HL-60/S4 treated with phorbol 12-myristate 13-acetate at 8.2 ng/mL for 4 days and 3 days (cell line): Measurements from ENCODE around the gene TMEM8B.

ENCODE experiments used
- in situ Hi-C: fragments of 300-500 bp; cut with MboI; formaldehyde crosslinking; loops from 2 replicates; pipeline ENCODE4 v1.15.0; 2022; ENCODE audit warnings: low sequenced_read_pairs

The TMEM8B gene

DNA sequence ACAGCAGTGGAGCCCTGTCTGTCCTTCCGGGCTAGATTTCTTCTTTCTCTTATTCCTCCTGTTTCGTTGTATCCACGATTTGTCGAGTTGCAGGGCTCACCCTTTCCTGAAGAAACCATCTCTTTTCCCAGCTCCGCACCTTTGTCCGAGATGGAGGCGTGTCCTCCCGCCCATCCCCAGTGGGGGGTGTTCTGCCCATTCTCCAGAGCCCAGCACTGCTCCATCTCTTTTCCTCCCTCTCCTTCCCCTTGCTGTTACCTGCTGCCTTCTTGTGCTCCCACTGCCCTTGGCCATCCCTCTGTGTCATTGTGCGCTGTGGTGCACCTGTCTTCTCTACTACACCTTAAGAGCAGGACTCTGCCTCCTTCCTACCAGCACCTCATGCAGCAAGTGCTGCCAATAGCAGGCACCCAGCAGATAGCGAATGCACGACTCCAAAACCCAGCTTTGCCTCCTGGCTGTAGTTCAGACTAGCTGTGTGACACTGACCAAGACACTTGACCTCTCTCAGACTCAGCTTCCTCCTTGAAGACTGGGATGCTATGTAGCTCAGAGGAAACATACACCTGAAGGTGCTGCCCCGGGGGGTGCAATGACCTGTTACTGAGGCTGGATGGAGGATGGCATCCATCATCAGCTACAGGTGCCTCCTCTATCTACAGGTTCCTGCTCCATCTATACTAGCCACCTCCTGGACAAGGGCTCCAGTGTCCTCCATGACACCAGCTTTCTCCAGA is 32.3 kb downstream of the TMEM8B start:
- in situ Hi-C loops, result no loop called here

DNA sequence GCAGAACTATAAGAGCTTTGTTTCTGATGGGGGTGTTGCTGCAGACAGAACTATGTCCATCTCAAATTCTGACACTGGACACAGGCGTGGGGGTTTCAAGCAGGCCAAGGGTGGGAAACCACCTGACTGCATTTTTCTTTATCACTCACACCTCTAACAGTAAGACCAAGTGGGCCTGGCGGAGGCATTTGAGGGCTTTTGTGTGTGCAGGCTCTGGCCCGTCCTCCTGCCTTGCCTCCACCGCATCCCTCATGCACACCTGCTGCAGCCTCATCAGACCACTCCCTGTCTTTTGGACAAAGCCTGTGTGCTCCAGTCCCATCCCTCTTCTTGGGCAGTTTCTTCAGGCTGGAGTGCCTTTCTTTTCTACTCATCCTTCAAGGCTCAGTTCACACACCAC is 33.3 kb downstream of the TMEM8B start:
- in situ Hi-C loops, result no loop called here

DNA sequence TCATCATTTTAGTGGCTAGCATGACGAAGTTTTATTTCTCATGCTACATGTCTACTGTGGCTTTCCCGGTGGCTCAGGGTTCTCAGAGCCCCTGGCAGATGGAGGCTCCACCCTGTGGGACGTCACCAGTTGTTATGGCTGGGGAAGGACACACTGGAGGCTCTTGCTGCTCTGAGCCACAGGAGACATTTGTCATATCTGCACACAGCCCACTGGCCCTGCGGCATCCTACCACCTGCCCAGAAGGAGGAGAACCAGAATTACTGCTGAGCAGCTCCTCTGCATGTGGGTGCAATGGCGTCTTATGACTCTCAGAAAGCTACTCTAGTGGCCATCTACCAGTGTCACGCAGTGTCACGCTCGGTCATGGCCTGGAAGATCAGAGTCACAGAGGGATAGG is 34.6 kb downstream of the TMEM8B start:
- in situ Hi-C loops, result no loop called here

- in situ Hi-C loops, result no loop called here
Measured at GRCh38 chr9:35864695-35865255, 35.7 kb downstream of the TMEM8B start.

DNA sequence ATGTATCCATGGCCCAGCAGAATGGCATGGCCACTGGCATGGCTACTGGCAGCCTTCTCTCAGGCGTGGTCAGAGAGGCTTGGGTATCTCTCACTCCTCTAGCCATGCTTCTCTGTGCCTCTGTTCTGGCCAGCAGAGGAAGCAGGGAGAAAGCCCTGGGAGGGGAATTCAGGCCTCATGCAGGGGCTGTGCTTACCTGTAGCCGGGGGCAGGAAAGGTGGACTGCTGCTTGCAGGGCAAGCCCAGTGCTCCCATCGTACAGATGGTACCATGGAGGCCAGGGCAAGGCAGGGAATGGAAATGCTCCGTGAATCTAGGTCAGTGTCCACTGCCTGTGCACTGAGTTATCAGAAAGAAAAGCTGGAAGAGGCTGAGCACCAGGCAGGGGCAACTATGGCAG is 38.5 kb downstream of the TMEM8B start:
- in situ Hi-C loops, result no loop called here

GRCh38 chr9:35868933-35869332 is 39.9 kb downstream of the TMEM8B start:
- in situ Hi-C loops, result no loop called here

DNA sequence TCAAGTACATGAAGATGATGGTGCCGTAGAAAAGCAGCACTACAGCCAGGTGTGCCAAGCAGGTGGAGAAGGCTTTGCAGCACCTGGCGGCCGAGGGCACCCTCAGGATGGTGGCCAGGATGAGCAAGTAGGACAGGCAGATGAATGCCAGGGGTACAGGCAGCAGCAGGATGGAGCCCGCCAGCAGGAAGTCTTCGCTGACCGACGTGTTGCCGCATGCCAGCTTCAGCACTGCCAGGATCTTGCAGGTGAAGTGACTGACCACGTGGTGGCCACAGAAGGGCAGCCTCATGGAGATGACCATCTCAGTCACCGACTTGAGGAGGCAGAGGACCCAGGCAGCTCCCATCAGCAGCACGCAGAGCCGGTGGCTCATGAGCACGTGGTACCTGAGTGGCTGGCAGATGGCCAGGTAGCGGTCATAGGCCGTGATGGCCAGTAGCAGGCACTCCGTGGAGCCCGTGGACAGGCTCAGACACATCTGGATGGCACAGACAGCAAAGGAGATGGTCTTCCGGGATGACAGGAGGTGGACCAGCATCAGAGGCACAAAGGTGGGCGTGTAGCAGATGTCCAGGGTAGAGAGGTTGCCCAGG is 40.7 kb downstream of the TMEM8B start:
- in situ Hi-C loops, result no loop called here

DNA sequence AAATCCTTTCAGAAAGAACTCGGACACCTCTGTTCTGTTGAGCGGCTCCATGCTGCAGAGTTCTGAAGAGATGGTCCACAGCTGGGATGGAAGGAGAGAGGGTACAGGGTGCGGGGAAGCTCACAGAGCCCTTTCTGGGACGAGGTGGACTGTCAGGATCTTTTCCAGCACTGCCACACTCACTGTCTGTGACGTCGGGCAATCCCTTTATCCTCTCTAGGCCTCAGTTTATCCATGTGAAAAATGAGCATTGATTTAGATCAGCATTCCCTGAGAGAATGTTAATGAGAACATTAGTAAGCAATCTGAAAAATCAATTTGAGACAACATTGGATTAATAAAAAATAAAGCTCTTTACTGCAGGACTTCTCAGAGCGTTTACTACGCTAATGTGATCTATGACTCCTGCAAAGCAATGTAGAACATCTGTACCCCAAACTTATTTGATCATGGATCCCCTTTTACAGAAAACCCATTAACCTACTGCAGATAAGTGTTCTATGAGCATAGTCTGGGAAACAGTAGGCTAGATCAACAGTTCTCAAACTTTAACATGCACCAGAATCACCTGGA is 41.4 kb downstream of the TMEM8B start, which contains the start of gene OR13J1:
Gene OR13J1, minus strand, starts transcription at position 51 of the 573 bp plus-strand sequence. Its CDS starts 0 bp downstream, at position 51.
- in situ Hi-C loops, result no loop called here

DNA sequence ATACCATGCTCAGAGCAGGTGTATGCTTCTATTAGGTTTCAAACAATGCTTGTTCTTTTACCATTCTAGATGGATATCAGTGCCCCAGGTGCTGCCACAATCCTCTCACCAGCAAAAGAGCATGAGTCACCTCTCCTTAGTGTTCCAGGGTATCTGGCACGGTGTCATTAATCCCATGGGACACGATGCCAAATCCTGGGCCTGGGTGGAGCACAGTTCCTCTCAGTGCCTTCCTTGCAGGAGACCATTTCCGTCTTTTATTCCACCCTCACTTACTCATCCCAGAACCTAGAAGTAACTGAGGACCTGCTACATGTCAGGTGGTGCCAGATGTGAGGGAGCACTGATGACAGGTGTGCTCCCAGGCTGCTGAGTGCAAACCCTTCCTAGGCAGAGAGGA is 42.5 kb downstream of the TMEM8B start:
- in situ Hi-C loops, result no loop called here

GRCh38 chr9:35872505-35872904 is 43.5 kb downstream of the TMEM8B start:
- in situ Hi-C loops, result no loop called here

DNA sequence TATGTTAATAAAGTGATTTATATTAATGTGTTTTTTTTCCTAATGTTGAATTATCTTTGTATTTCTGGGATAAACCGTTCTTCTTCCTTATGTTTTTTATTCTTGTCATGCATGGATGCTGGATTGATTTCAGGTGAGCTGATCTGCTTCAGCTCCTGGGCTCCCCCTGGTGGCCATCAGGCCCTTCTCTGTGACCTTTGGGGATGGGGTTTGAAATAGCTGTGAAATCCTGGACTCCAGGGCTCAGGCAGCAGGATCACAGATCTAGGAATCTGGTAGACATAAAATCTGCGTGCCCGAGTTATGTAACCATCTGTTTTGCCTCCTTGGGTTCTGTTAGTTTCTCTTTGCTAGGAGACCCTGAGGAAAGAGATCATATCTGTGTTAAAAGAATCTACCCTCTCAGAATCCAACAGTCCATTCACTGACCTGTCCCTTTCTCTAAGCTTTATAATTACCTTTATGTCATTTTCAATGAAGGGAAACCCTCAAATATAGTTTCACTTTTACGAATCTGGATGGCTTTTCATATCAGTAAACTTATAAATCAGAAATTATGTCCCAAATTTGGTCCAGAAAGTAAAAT is 53.3 kb downstream of the TMEM8B start:
- in situ Hi-C loops, result loop anchor here (25.0 kb wide), 1 partner anchor 95 kb away; the partner anchor contains the start of gene NPR2

- in situ Hi-C loops, result loop anchor here (25.0 kb wide), 1 partner anchor 96 kb away; the partner anchor contains the start of gene NPR2
Measured at GRCh38 chr9:35882996-35883395, 54.0 kb downstream of the TMEM8B start.

DNA sequence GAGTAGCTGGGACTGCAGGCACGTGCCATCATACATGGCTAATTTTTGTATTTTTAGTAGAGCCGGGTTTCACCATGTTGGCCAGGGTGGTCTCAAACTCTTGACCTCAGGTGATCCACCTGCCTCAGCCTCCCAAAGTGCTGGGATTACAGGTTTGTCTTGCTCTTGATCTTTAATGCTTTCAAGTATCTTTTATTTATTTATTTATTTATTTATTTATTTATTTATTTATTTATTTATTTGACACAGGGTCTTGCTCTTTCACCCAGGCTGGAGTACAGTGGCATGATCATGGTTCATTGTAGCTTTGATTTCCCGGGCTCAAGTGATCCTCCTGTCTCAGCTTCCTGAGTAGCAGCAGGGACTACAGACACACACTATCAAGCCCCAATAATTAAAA is 55.9 kb downstream of the TMEM8B start:
- in situ Hi-C loops, result loop anchor here (25.0 kb wide), 1 partner anchor 98 kb away; the partner anchor contains the start of gene NPR2

DNA sequence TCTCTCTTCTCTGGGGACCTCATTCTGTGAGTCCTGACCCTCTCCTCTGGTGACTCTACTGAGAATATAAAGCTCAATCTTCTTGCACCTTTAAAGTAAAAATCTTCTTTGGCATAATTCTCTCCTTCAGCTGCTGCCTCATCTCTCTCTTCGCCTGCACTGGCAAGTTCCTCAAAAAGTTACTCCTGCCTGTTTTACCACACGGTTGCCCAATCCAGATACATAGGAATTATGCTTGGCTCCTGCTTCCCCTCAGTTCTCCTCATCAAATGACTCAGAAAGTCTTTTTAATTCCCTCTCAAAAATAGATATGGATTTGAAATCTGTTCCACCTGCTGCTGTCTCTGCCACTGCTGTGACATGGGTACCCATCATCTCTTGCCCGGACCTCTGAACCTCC is 62.6 kb downstream of the TMEM8B start:
- in situ Hi-C loops, result loop anchor here (25.0 kb wide), 1 partner anchor 104 kb away; the partner anchor contains the start of gene NPR2

DNA sequence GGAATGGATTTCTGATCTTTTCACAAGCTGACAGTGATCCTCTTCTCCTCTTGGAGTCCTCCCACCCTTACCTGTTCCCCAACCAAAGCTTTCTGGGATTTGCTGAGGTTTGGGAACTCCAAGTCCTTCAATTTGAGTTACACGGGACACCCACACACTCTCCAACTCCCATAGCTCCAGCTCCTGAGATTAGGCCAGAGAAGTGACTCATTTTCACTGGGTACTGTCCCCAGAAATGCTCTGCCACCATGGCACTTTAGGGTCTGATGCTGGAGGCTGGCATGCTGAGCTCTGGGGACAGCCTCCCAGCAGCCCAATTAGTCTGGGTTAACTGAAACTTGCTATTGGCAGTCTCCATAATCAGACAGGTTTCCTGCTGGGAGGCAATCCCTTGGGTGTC is 63.0 kb downstream of the TMEM8B start:
- in situ Hi-C loops, result loop anchor here (25.0 kb wide), 1 partner anchor 105 kb away; the partner anchor contains the start of gene NPR2

DNA sequence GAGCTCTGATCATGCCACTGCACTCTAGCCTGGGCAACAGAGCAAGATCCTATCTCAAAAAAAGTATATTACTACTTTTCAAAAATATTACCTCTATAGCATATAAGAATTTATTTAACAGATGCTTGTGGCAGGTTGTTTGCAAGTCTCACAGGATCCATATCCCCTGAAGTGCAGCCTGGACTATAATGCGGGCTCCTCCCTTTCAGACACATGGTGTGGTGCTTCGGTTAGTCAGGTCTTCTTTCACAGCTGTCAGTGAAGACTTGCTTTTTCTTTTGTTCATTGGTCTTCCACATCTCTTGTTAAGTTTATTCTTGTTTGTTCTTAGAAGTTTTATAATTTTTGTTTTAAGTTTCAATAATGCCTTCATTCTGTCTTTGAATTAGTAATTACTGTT is 67.5 kb downstream of the TMEM8B start:
- in situ Hi-C loops, result loop anchor here (25.0 kb wide), 1 partner anchor 109 kb away; the partner anchor contains the start of gene NPR2

- in situ Hi-C loops, result loop anchor here (25.0 kb wide), 1 partner anchor 110 kb away; the partner anchor contains the start of gene NPR2
Measured at GRCh38 chr9:35897376-35898099, 68.5 kb downstream of the TMEM8B start.

- in situ Hi-C loops, result loop anchor here (25.0 kb wide), 1 partner anchor 111 kb away; the partner anchor contains the start of gene NPR2
Measured at GRCh38 chr9:35898337-35898736, 69.3 kb downstream of the TMEM8B start.

DNA sequence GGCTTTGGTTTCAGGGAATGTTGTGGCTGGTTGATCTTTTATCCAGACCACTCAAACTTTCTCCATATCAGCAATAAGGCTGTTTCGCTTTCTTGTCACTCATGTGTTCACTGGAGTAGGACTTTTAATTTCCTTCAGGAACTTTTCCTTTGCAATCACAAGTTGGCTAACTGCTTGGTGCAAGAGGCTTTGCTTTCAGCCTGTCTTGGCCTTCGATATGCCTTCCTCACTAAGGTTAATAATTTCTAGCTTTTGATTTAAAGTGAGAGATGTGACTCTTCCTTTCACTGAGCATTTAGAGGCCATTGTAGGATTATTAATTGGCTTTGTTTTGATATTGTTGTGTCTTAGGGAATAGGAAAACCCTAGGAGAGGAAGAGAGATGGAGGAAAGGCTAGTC is 70.0 kb downstream of the TMEM8B start:
- in situ Hi-C loops, result loop anchor here (25.0 kb wide), 1 partner anchor 112 kb away; the partner anchor contains the start of gene NPR2

GRCh38 chr9:35903049-35903448 is 74.0 kb downstream of the TMEM8B start:
- in situ Hi-C loops, result no loop called here
